GM10248 (cell line): ENCODE data around the gene ENHO.

ENCODE experiments used
- CTCF ChIA-PET: fragments of 300-600 bp; sonication (Branson Sonifier 250); formaldehyde crosslinking; extraction: SDS; loops from one replicate; lab custom pipeline; 2021; ENCODE audit warnings: antibody characterized with exemption; lab: Yijun Ruan, JAX
- POLR2A ChIA-PET: fragments of 350-650 bp; sonication (Branson Sonifier 250); formaldehyde crosslinking; extraction: SDS; loops from one replicate; lab custom pipeline; 2020; ENCODE audit warnings: antibody characterized with exemption; lab: Yijun Ruan, JAX
- DNase-seq: peaks from one replicate; pipeline ENCODE4 v3.0.0; 2012; ENCODE audit errors: extremely low spot score
- TF ChIP-seq, protein P1 (sequence below): IDR thresholded peaks from 2 replicates; pipeline ENCODE4 v1.5.1; 2012; ENCODE audit warnings: mild to moderate bottlenecking, low read depth; ENCODE audit errors: extremely low read depth, missing control alignments, control extremely low read depth

The ENHO gene

GRCh38 chr9:34518896-34519295 lies 3.9 kb downstream of the ENHO start:
- POLR2A ChIA-PET: no interaction called here
- no peak for DNase-seq
- CTCF ChIA-PET: interaction anchor here (0.9 to 2.3 kb wide), 5 partner anchors 15 to 115 kb away, joined by 3 to 12 read pairs (median 4); no protein-coding TSS in a partner anchor
- TF ChIP-seq, protein P1, sequence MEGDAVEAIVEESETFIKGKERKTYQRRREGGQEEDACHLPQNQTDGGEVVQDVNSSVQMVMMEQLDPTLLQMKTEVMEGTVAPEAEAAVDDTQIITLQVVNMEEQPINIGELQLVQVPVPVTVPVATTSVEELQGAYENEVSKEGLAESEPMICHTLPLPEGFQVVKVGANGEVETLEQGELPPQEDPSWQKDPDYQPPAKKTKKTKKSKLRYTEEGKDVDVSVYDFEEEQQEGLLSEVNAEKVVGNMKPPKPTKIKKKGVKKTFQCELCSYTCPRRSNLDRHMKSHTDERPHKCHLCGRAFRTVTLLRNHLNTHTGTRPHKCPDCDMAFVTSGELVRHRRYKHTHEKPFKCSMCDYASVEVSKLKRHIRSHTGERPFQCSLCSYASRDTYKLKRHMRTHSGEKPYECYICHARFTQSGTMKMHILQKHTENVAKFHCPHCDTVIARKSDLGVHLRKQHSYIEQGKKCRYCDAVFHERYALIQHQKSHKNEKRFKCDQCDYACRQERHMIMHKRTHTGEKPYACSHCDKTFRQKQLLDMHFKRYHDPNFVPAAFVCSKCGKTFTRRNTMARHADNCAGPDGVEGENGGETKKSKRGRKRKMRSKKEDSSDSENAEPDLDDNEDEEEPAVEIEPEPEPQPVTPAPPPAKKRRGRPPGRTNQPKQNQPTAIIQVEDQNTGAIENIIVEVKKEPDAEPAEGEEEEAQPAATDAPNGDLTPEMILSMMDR: no peak

DNA sequence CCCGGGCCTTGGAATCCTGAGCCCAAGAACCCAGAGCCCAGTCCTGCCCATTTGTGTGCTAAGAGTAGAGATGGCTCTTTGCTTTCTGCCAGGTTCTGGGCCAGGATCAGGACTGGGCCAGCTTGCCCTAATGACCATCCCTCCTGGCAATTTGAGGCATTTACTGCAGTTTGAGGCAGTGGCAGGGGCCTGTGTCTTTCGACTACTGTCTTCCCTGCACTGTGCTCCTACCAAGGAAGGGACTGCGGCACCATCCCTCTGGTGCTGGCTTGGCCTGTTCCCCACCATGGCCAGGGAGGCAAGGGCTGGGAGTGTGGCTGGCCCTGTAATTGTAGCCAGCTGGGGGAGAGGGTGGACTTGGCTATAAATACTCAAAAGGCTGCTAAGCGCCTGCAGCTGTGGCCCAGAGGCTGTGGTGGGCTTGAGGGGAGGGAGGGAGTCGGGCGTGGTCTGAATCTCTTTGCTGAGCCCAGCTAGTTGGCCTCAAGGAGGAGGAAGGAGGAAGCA lies 4.6 kb downstream of the ENHO start:
- TF ChIP-seq, protein P1: no peak
- POLR2A ChIA-PET: no interaction called here
- CTCF ChIA-PET: interaction anchor here (1.8 to 2.3 kb wide), 2 partner anchors 18 to 74 kb away, joined by 4 to 12 read pairs; no protein-coding TSS in a partner anchor
- no peak for DNase-seq

DNA sequence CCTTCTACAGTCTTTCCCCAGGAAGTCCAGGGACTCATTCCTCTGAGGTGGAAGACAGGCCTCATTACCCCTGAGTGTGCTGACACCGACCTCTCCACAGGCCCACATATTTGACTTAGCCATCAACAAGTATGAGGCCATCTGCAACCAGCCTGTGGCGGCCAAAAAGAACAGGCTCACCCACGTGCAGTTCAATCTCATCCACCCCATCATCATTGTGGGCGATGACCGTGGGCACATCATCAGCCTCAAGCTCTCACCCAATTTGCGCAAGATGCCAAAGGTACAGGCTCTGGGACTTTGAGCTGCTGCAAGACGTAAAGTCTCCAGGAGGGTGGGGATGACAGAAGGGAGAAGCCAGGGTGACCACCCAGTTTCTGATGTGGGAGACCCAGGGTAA lies 5.6 kb downstream of the ENHO start:
- DNase-seq: no peak
- ChIA-PET CTCF (interaction anchor here (1.0 to 4.9 kb wide), 4 partner anchors 15 to 87 kb away, joined by 3 to 30 read pairs (median 4); no protein-coding TSS in a partner anchor), POLR2A (no interaction called here)
- TF ChIP-seq, protein P1: no peak

GRCh38 chr9:34515959-34516358 lies 6.8 kb downstream of the ENHO start:
- ChIA-PET CTCF (interaction anchor here (4.9 kb wide), 1 partner anchor 14 kb away, joined by 30 read pairs; no protein-coding TSS in a partner anchor), POLR2A (no interaction called here)
- TF ChIP-seq, protein P1: no peak
- DNase-seq: no peak

GRCh38 chr9:34514816-34515215 lies 8.0 kb downstream of the ENHO start:
- POLR2A ChIA-PET: no interaction called here
- CTCF ChIA-PET: interaction anchor here (0.8 to 4.9 kb wide), 3 partner anchors 8 to 12 kb away, joined by 3 to 30 read pairs (median 3); partner anchors contain the start of gene ENHO
- no peak for DNase-seq
- TF ChIP-seq, protein P1: no peak

GRCh38 chr9:34514401-34514800 lies 8.4 kb downstream of the ENHO start:
- POLR2A ChIA-PET: no interaction called here
- DNase-seq: no peak
- CTCF ChIA-PET: interaction anchor here (0.8 to 4.9 kb wide), 3 partner anchors 8 to 12 kb away, joined by 3 to 30 read pairs (median 3); partner anchors contain the start of gene ENHO
- TF ChIP-seq, protein P1: no peak
